Esophagus mucosa (tissue), 1 donor: ENCODE data around the gene RNF10. TPM values are rescaled to one million over a fixed set of nuclear protein-coding genes. Genes with fewer than 3 reads are reported as not detected.
A peak's percentile ranks its signal among the peaks of the same experiment; 100 is the strongest.
"Not testable (repeated sequence)": the region's sequence is repeated elsewhere in the genome, so short reads cannot be mapped to it uniquely, and the experiment has no call there.

ENCODE experiments used
- ATAC-seq: fragments of 200-7000 bp; cut with Tn5 transposase; one replicate; pipeline ENCODE4 v1.9.1; 2020
- total RNA-seq: library from RNA; stranded (reverse); gene quantifications from one replicate; pipeline ENCODE4 v1.2.4, GENCODE V29; 2023
- donor health status: DM: yes; HTN: yes; CAD: no.

The RNF10 gene
- total RNA-seq, 1 donor from 2014 or later = 198 TPM

- not testable (repeated sequence) for ATAC-seq
These were observed 83.0 kb downstream of the RNF10 start for GRCh38 chr12:120617193-120617592.

DNA sequence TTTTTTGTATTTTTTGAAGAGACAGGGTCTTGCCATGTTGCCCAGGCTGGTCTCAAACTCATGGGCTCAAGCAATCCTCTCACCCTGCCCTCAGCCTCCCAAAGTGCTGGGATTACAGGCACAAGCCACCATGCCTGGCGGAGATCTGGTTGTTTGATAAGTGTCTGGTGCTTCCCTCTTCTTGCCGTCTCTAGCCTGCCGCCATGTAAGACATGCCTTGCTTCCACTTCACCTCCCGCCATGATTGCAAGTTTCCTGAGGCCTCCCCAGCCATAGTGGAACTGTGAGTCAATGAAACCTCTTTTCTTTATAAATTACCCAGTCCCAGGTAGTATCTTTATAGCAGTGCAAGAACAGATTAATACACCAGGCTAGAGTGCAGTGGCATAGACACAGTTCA lies 83.6 kb downstream of the RNF10 start:
- not testable (repeated sequence) for ATAC-seq

DNA sequence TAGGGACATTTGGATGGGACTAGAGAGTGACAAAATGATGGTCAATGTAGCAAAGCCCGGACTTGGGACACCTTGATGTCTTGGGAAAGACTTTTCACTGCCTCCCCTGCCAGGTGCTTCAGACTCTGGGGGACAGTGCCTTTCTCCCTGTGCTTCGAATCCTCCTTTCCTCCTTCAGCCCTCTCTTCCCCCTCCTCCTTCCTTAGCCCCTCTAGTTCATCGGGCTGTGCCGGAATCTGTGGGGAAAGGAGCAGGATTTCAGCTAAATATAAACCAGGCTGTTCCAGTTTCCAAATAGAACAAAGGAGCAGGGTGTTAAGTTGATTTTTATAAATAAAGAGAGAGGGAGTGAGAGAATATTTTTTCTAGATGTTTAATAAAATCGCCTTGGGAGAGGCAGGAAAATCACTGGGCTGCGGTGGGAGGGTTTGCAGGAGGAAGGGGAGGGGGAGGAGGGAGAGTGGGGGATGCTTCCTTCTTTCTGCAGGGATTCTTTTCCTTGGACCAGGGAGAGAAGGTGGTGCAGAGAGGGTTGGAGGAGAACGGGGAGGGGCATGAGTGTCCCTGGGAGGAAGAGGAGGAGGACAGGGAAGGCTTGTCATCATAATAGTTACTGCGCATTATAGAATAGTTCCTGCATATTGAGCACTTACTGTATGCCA lies 84.9 kb downstream of the RNF10 start:
- ATAC-seq = no peak

DNA sequence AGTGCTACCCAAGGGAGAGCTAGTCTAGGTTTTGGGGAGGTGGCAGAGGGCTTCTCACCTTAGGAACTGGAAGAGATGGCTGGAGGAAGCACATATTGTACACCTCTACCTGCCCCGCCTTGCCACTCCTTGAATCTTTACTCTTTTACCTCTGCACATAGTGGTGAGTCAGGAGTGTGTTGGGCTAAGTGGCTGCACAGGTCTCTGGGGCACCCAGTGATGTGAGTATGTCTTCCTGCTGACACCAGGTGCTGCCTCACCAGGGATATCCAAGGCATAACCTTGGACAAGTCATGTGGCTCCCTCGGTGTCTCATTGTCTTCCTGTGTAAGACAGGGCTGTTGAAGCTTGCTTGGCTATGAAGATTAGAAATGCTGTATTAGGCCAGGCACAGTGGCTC lies 86.5 kb downstream of the RNF10 start:
- peak; percentile 100 for ATAC-seq

DNA sequence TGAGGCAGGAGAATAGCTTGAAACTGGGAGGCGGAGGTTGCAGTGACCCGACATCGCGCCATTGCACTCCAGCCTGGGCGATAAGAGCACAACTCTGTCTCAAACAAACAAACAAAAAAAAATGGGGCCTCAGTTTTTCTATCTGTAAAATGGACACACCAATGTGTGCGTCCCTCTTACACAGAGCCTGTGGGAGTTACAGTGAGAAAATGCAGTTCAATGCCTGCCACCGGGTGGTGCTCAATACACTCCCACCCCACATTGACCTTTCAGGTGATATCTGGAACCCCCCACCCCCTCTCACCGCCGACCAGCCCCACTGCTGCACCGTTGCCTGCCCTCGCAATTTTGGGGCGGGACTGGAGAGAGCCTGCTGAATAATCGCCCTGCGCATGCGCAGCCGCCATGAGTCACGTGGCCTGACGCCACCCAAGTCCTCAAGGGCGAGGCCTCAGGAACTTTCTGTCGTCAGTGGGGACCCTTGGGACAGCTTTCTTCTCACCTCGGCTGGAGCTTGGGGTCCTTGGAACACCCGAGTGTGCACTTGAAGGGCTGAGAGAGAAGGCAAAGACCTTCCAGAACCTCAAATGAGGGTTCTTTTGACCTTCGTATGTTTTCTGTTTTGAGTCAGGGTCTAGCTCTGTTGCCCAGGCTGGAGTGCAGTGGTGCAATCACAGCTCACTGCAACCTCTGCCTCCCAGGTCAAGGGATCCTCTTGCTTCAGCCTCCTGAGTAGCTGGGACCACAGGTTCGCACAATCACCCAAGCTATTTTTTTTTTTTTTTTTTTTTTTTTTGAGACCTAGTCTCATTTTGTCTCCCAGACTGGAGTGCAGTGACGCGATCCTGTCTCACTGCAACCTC lies 91.6 kb downstream of the RNF10 start:
- no peak for ATAC-seq

Other genes starting within 250 kb of the RNF10 start
- 53,824 TPM for gene RNU4-2, start 242.5 kb upstream of the RNF10 start, total RNA-seq
- gene RNU4-1, start 241.1 kb upstream of the RNF10 start, total RNA-seq = 20,765 TPM
- 0.64 TPM for gene SIRT4, start 232.0 kb upstream of the RNF10 start, total RNA-seq
- gene PLA2G1B, start 206.6 kb upstream of the RNF10 start, total RNA-seq = not detected
- gene MSI1, start 165.2 kb upstream of the RNF10 start, total RNA-seq = 0.28 TPM
- gene COX6A1, start 96.2 kb upstream of the RNF10 start, total RNA-seq = 514 TPM
- 22.4 TPM for gene TRIAP1, start 88.0 kb upstream of the RNF10 start, total RNA-seq
- gene GATC, start 87.9 kb upstream of the RNF10 start, total RNA-seq = 9.8 TPM
- gene SRSF9, start 64.6 kb upstream of the RNF10 start, total RNA-seq = 139 TPM
- 621 TPM for gene DYNLL1, start 38.2 kb upstream of the RNF10 start, total RNA-seq
- 23.2 TPM for gene COQ5, start 5.2 kb upstream of the RNF10 start, total RNA-seq
- gene POP5, start 47.0 kb downstream of the RNF10 start, total RNA-seq = 26.2 TPM
- 0.16 TPM for gene CABP1, start 106.3 kb downstream of the RNF10 start, total RNA-seq
- 40.1 TPM for gene MLEC, start 152.8 kb downstream of the RNF10 start, total RNA-seq
- gene UNC119B, start 176.1 kb downstream of the RNF10 start, total RNA-seq = 14.7 TPM
- gene ACADS, start 191.5 kb downstream of the RNF10 start, total RNA-seq = 11.3 TPM